Ovary (tissue), 3 donors: ENCODE measurements around the gene CSNK1A1.

ENCODE experiments used
- CTCF ChIP-seq, 3 donors: fragments of 450-650 bp in 2 of 3; fragments of 200-600 bp in 1 of 3; IDR thresholded peaks; one replicate each; pipeline versions ENCODE4 v1.5.1 to v1.8.0; 2016 to 2022; ENCODE audit warnings: antibody characterized with exemption in 3 of 3, mild to moderate bottlenecking in 1 of 3
- EP300 ChIP-seq: sonication (generic); formaldehyde crosslinking; IDR thresholded peaks from one replicate; pipeline ENCODE4 v1.6.1; 2017; ENCODE audit warnings: antibody characterized with exemption
- POLR2A ChIP-seq: fragments of 450-650 bp; IDR thresholded peaks from one replicate; pipeline ENCODE4 v1.6.1; 2017; ENCODE audit warnings: antibody characterized with exemption, mild to moderate bottlenecking, moderate library complexity
- donor health status: DM: no; HTN: no; CAD: no.

- TF ChIP-seq POLR2A = no peak
- no peak for TF ChIP-seq CTCF (IDR thresholded peaks at IDR 0.05)
- no peak for TF ChIP-seq EP300
Observed at GRCh38 chr5:149448431-149448830, 102.8 kb downstream of the CSNK1A1 start.
